Mesangial cell (primary cell): ENCODE results near the gene SPANXN2. TPM values are rescaled to one million over a fixed set of nuclear protein-coding genes. Genes with fewer than 3 reads are reported as not detected.

Experiments used
- total RNA-seq: library from RNA; depleted of rRNA; stranded (reverse); fragments of >200 nt; gene quantifications from 2 replicates; pipeline ENCODE4 v1.2.3, GENCODE V29; 2015

SPANXN2 gene, protein sequence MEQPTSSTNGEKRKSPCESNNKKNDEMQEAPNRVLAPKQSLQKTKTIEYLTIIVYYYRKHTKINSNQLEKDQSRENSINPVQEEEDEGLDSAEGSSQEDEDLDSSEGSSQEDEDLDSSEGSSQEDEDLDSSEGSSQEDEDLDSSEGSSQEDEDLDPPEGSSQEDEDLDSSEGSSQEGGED
- not detected in 2 replicates for total RNA-seq

GRCh38 chrX:143720652-143721051 is at the start of gene SPANXN2:
Gene SPANXN2 (minus strand): TSS chrX:143720752. CDS start chrX:143720668, 84 bp downstream.

Other genes with a start within 250 kb of the SPANXN2 start
- 0.49 TPM in 1 of 2 replicates, not detected in the other for gene SPANXN3, start 203.3 kb downstream of the SPANXN2 start, total RNA-seq
- 17.3 and 29.5 TPM in 2 replicates for gene SLITRK4, start 84.7 kb downstream of the SPANXN2 start, total RNA-seq
- not detected in 2 replicates for gene UBE2NL, start 163.3 kb upstream of the SPANXN2 start, total RNA-seq